ENCODE measurements around the gene ARID3C. TPM values are rescaled to one million over a fixed set of nuclear protein-coding genes. Genes with fewer than 3 reads are reported as not detected.

The ARID3C gene
- total RNA-seq (2014; rRNA removed; shearing (Covaris generic)) = not detected in 2 replicates

GRCh38 chr9:34628656-34629490 is at the start of gene ARID3C:
Gene ARID3C (minus strand): TSS chr9:34629066. CDS start chr9:34628014, 1,052 bp downstream.
- Histone ChIP-seq H3K27me3 (ENCODE audit: control insufficient read depth, insufficient read depth, low read length) (peaks cover 86% of the 10 kb centered on the region), H3K36me3 (replicated peaks; ENCODE audit: control insufficient read depth, insufficient read depth, low read length) (no peaks in the 10 kb centered on the region), H3K4me3 (ENCODE audit: insufficient read depth, low read depth, low read length) (peak within 1 kb of the TSS; percentile 34)
- peak; percentile 90 for DNase-seq

- Histone ChIP-seq H3K36me3 (replicated peaks; ENCODE audit: control insufficient read depth, insufficient read depth, low read length) (no peaks in the 10 kb centered on the region), H3K4me3 (ENCODE audit: insufficient read depth, low read depth, low read length) (no peak overlapping the region), H3K27me3 (ENCODE audit: control insufficient read depth, insufficient read depth, low read length) (no peaks in the 10 kb centered on the region)
- no peak for DNase-seq
Observed at GRCh38 chr9:34675869-34676268, 47.0 kb upstream of the ARID3C start.

GRCh38 chr9:34675048-34675714 is 46.3 kb upstream of the ARID3C start:
- Histone ChIP-seq H3K27me3 (ENCODE audit: control insufficient read depth, insufficient read depth, low read length) (no peaks in the 10 kb centered on the region), H3K36me3 (replicated peaks; ENCODE audit: control insufficient read depth, insufficient read depth, low read length) (no peaks in the 10 kb centered on the region), H3K4me3 (ENCODE audit: insufficient read depth, low read depth, low read length) (no peak overlapping the region)
- peak; percentile 85 for DNase-seq

GRCh38 chr9:34674440-34674839 is 45.6 kb upstream of the ARID3C start:
- Histone ChIP-seq H3K4me3 (ENCODE audit: insufficient read depth, low read depth, low read length) (no peak overlapping the region), H3K27me3 (ENCODE audit: control insufficient read depth, insufficient read depth, low read length) (no peaks in the 10 kb centered on the region), H3K36me3 (replicated peaks; ENCODE audit: control insufficient read depth, insufficient read depth, low read length) (no peaks in the 10 kb centered on the region; the same call in 1 of the 2 replicates)
- no peak for DNase-seq

- Histone ChIP-seq H3K27me3 (ENCODE audit: control insufficient read depth, insufficient read depth, low read length) (no peaks in the 10 kb centered on the region), H3K36me3 (replicated peaks; ENCODE audit: control insufficient read depth, insufficient read depth, low read length) (peaks cover 2% of the 10 kb centered on the region; the same call in 1 of the 2 replicates), H3K4me3 (ENCODE audit: insufficient read depth, low read depth, low read length) (no peak overlapping the region)
- no peak for DNase-seq
Observed at GRCh38 chr9:34671307-34671706, 42.4 kb upstream of the ARID3C start.

GRCh38 chr9:34669809-34670562 is 41.1 kb upstream of the ARID3C start:
- H3K27me3 ChIP-seq (ENCODE audit: control insufficient read depth, insufficient read depth, low read length) = no peaks in the 10 kb centered on the region
- H3K36me3 ChIP-seq (replicated peaks; ENCODE audit: control insufficient read depth, insufficient read depth, low read length) = peaks cover 2% of the 10 kb centered on the region; the same call in 1 of the 2 replicates
- H3K4me3 ChIP-seq (ENCODE audit: insufficient read depth, low read depth, low read length) = no peak overlapping the region
- no peak for DNase-seq

GRCh38 chr9:34665381-34666250 is 36.8 kb upstream of the ARID3C start:
- peaks cover 2% of the 10 kb centered on the region; the same call in 1 of the 2 replicates for H3K36me3 ChIP-seq (replicated peaks; ENCODE audit: control insufficient read depth, insufficient read depth, low read length)
- DNase-seq = peak; percentile 98
- no peaks in the 10 kb centered on the region for H3K27me3 ChIP-seq (ENCODE audit: control insufficient read depth, insufficient read depth, low read length)
- H3K4me3 ChIP-seq (ENCODE audit: insufficient read depth, low read depth, low read length) = peak overlapping the region; percentile 82

GRCh38 chr9:34665067-34665380 is 36.2 kb upstream of the ARID3C start:
- DNase-seq = no peak
- Histone ChIP-seq H3K4me3 (ENCODE audit: insufficient read depth, low read depth, low read length) (peak overlapping the region; percentile 69), H3K36me3 (replicated peaks; ENCODE audit: control insufficient read depth, insufficient read depth, low read length) (peaks cover 2% of the 10 kb centered on the region; the same call in 1 of the 2 replicates), H3K27me3 (ENCODE audit: control insufficient read depth, insufficient read depth, low read length) (no peaks in the 10 kb centered on the region)

- Histone ChIP-seq H3K27me3 (ENCODE audit: control insufficient read depth, insufficient read depth, low read length) (no peaks in the 10 kb centered on the region), H3K36me3 (replicated peaks; ENCODE audit: control insufficient read depth, insufficient read depth, low read length) (peaks cover 2% of the 10 kb centered on the region; the same call in 1 of the 2 replicates), H3K4me3 (ENCODE audit: insufficient read depth, low read depth, low read length) (peak overlapping the region; percentile 69)
- DNase-seq = peak; percentile 90
Observed at GRCh38 chr9:34664281-34665066, 35.6 kb upstream of the ARID3C start.

GRCh38 chr9:34663303-34663605 is 34.4 kb upstream of the ARID3C start:
- no peak overlapping the region for H3K4me3 ChIP-seq (ENCODE audit: insufficient read depth, low read depth, low read length)
- DNase-seq = no peak
- no peaks in the 10 kb centered on the region; the same call in 1 of the 2 replicates for H3K36me3 ChIP-seq (replicated peaks; ENCODE audit: control insufficient read depth, insufficient read depth, low read length)
- H3K27me3 ChIP-seq (ENCODE audit: control insufficient read depth, insufficient read depth, low read length) = no peaks in the 10 kb centered on the region

- no peak for DNase-seq
- H3K27me3 ChIP-seq (ENCODE audit: control insufficient read depth, insufficient read depth, low read length) = no peaks in the 10 kb centered on the region
- H3K36me3 ChIP-seq (replicated peaks; ENCODE audit: control insufficient read depth, insufficient read depth, low read length) = no peaks in the 10 kb centered on the region; the same call in 1 of the 2 replicates
- no peak within 1 kb of the TSS for H3K4me3 ChIP-seq (ENCODE audit: insufficient read depth, low read depth, low read length)
Observed at GRCh38 chr9:34662526-34663302, 33.8 kb upstream of the ARID3C start, which contains the start of gene CCL27. Gene CCL27 (minus strand): TSS chr9:34662657. CDS start chr9:34662633, 24 bp downstream.

GRCh38 chr9:34659592-34660253 is 30.9 kb upstream of the ARID3C start:
- Histone ChIP-seq H3K27me3 (ENCODE audit: control insufficient read depth, insufficient read depth, low read length) (no peaks in the 10 kb centered on the region), H3K36me3 (replicated peaks; ENCODE audit: control insufficient read depth, insufficient read depth, low read length) (no peaks in the 10 kb centered on the region), H3K4me3 (ENCODE audit: insufficient read depth, low read depth, low read length) (no peak overlapping the region)
- DNase-seq = peak; percentile 39

Measured in H7 (cell line).